ENCODE results near the gene RMRP.

- TF ChIP-seq CTCF (conservative IDR thresholded peaks at IDR 0.05; ENCODE audit: low read depth in 2 of 2) (no peak), POLR2AphosphoS5 (IDR thresholded peaks at IDR 0.05; ENCODE audit: low read depth) (no peak), REST (IDR thresholded peaks at IDR 0.05; ENCODE audit: unreplicated experiment) (no peak), EZH2 (IDR thresholded peaks at IDR 0.05; ENCODE audit: low read depth, unreplicated experiment) (no peak), JUNB (IDR thresholded peaks at IDR 0.05; ENCODE audit: unreplicated experiment) (no peak), ETS1 (IDR thresholded peaks at IDR 0.05) (no peak), CREB1 (CRISPR knock-in tag; IDR thresholded peaks at IDR 0.05; ENCODE audit: low read depth) (no peak), ZNF462 (CRISPR knock-in tag; IDR thresholded peaks at IDR 0.05) (no peak)
Observed at GRCh38 chr9:35675204-35675603, 17.4 kb upstream of the RMRP start.
